CD8-positive, alpha-beta memory T cell (primary cell): ENCODE measurements around the gene DCLK2. TPM values are rescaled to one million over a fixed set of nuclear protein-coding genes. Genes with fewer than 3 reads are reported as not detected.
A peak's percentile ranks its signal among the peaks of the same experiment; 100 is the strongest.

Experiments
- CTCF ChIA-PET: fragments of 350-600 bp; sonication (Branson Sonifier 250); formaldehyde crosslinking; loops from one replicate; lab custom pipeline; 2021; ENCODE audit warnings: antibody characterized with exemption; lab: Charles Lee
- POLR2A ChIA-PET: fragments of 350-600 bp; sonication (Branson Sonifier 250); formaldehyde crosslinking; loops from one replicate; lab custom pipeline; 2021; ENCODE audit warnings: antibody characterized with exemption; lab: Charles Lee
- DNase-seq, 5 donors: peaks; one replicate each; pipeline versions ENCODE4 v3.0.0 to v3.0.0-alpha.2; 2020 to 2022; ENCODE audit warnings: mixed read lengths in 1 of 5
- H3K27ac ChIP-seq: one replicate; pipeline ENCODE4 v1.7.0; 2013; ENCODE audit warnings: low read depth, mild to moderate bottlenecking, low read length, moderate library complexity
- H3K27me3 ChIP-seq: 2 replicates; pipeline ENCODE4 v1.7.0; 2013; ENCODE audit warnings: low read length, mild to moderate bottlenecking; ENCODE audit not compliant: insufficient read depth, poor library complexity, severe bottlenecking
- H3K36me3 ChIP-seq: 2 replicates; pipeline ENCODE4 v1.7.0; 2013; ENCODE audit warnings: mild to moderate bottlenecking, low read length, moderate library complexity; ENCODE audit not compliant: insufficient read depth
- H3K4me1 ChIP-seq: 2 replicates; pipeline ENCODE4 v1.7.0; 2013; ENCODE audit warnings: mild to moderate bottlenecking, low read length, moderate library complexity; ENCODE audit not compliant: insufficient read depth
- H3K4me3 ChIP-seq: 2 replicates; pipeline ENCODE4 v1.7.0; 2013; ENCODE audit warnings: mild to moderate bottlenecking, low read length
- H3K9me3 ChIP-seq: 2 replicates; pipeline ENCODE4 v1.7.0; 2013; ENCODE audit warnings: mild to moderate bottlenecking, low read length
- H3K27ac Mint-ChIP-seq, 8 donors: one replicate each; pipeline ENCODE4 v1.8.0; 2020 to 2021; ENCODE audit warnings: mixed read lengths in 8 of 8, mild to moderate bottlenecking in 6 of 8, inconsistent platforms in 3 of 8, moderate library complexity in 3 of 8
- H3K27me3 Mint-ChIP-seq, 2 donors: one replicate each; pipeline ENCODE4 v1.8.0; 2020 to 2021; ENCODE audit warnings: mixed read lengths in 2 of 2, mild to moderate bottlenecking in 1 of 2, moderate library complexity in 1 of 2
- H3K36me3 Mint-ChIP-seq, 3 donors: one replicate each; pipeline ENCODE4 v1.8.0; 2020 to 2021; ENCODE audit warnings: mixed read lengths in 3 of 3, inconsistent platforms in 1 of 3, mild to moderate bottlenecking in 1 of 3
- H3K4me1 Mint-ChIP-seq, 3 donors: one replicate each; pipeline ENCODE4 v1.8.0; 2020 to 2021; ENCODE audit warnings: mixed read lengths in 3 of 3, inconsistent platforms in 1 of 3, mild to moderate bottlenecking in 1 of 3
- H3K4me3 Mint-ChIP-seq, 7 donors: one replicate each; pipeline ENCODE4 v1.8.0; 2020 to 2021; ENCODE audit warnings: mixed read lengths in 7 of 7, mild to moderate bottlenecking in 6 of 7, moderate library complexity in 4 of 7, inconsistent platforms in 2 of 7
- H3K9me3 Mint-ChIP-seq, 5 donors: one replicate each; pipeline ENCODE4 v1.8.0; 2020 to 2022; ENCODE audit warnings: mixed read lengths in 5 of 5, mild to moderate bottlenecking in 3 of 5, moderate library complexity in 2 of 5, inconsistent platforms in 1 of 5
- polyA plus RNA-seq: library from polyadenylated mRNA; unstranded; fragments of 300-500 nt; fragmentation: Illumina TruSeq; gene quantifications from one replicate; pipeline ENCODE4 v1.2.3, GENCODE V29; 2021
- total RNA-seq, 2 experiments: library from RNA; stranded (reverse); gene quantifications; one replicate each; pipeline ENCODE4 v1.2.3, GENCODE V29; 2021

The DCLK2 gene
- total and polyA plus RNA-seq, 3 experiments from 2014 or later, result not detected

- DNase-seq, result no peak
- H3K9me3 ChIP-seq, result no peaks in the 10 kb centered on the region
- no peak overlapping the region for H3K27ac ChIP-seq
- no peaks in the 10 kb centered on the region for H3K36me3 ChIP-seq
- Mint-ChIP-seq H3K4me3 (no peak overlapping the region), H3K4me1 (peaks cover 0 to 4% (median 0%) of the 10 kb centered on the region in 3 donors), H3K9me3 (no peaks in the 10 kb centered on the region), H3K36me3 (peaks cover 0 to 34% (median 18%) of the 10 kb centered on the region in 3 donors), H3K27me3 (no peaks in the 10 kb centered on the region), H3K27ac (peak overlapping the region in 2 of 8 donors; percentile 31 to 62)
- POLR2A ChIA-PET, result no interaction called here
- CTCF ChIA-PET, result no interaction called here
- H3K4me1 ChIP-seq, result no peaks in the 10 kb centered on the region
- no peak overlapping the region for H3K4me3 ChIP-seq
- no peaks in the 10 kb centered on the region for H3K27me3 ChIP-seq
Observed at GRCh38 chr4:150259861-150260567, 181.8 kb downstream of the DCLK2 start.

- H3K4me1 Mint-ChIP-seq, result peaks cover 0 to 4% (median 0%) of the 10 kb centered on the region in 3 donors
- no peak overlapping the region for H3K4me3 ChIP-seq
- CTCF ChIA-PET, result no interaction called here
- DNase-seq, result no peak
- H3K27me3 Mint-ChIP-seq, result no peaks in the 10 kb centered on the region
- H3K4me3 Mint-ChIP-seq, result no peak overlapping the region
- H3K36me3 ChIP-seq, result no peaks in the 10 kb centered on the region
- no peaks in the 10 kb centered on the region for H3K9me3 Mint-ChIP-seq
- no peaks in the 10 kb centered on the region for H3K9me3 ChIP-seq
- H3K27ac Mint-ChIP-seq, result peak overlapping the region in 4 of 8 donors; percentile 23 to 69 (median 44)
- H3K36me3 Mint-ChIP-seq, result peaks cover 0 to 45% (median 22%) of the 10 kb centered on the region in 3 donors
- H3K27me3 ChIP-seq, result no peaks in the 10 kb centered on the region
- POLR2A ChIA-PET, result no interaction called here
- no peaks in the 10 kb centered on the region for H3K4me1 ChIP-seq
- H3K27ac ChIP-seq, result no peak overlapping the region
Observed at GRCh38 chr4:150261571-150261970, 183.3 kb downstream of the DCLK2 start.

GRCh38 chr4:150262611-150263010, 184.4 kb downstream of the DCLK2 start:
- POLR2A ChIA-PET, result no interaction called here
- H3K4me3 ChIP-seq, result no peak overlapping the region
- H3K27ac ChIP-seq, result no peak overlapping the region
- no peaks in the 10 kb centered on the region for H3K9me3 ChIP-seq
- Mint-ChIP-seq H3K27ac (peak overlapping the region in 2 of 8 donors; percentile 7 to 33), H3K4me1 (peaks cover 0 to 4% (median 0%) of the 10 kb centered on the region in 3 donors), H3K4me3 (no peak overlapping the region), H3K27me3 (no peaks in the 10 kb centered on the region), H3K9me3 (no peaks in the 10 kb centered on the region), H3K36me3 (peaks cover 0 to 55% (median 26%) of the 10 kb centered on the region in 3 donors)
- H3K36me3 ChIP-seq, result no peaks in the 10 kb centered on the region
- CTCF ChIA-PET, result no interaction called here
- no peak for DNase-seq
- H3K4me1 ChIP-seq, result no peaks in the 10 kb centered on the region
- H3K27me3 ChIP-seq, result no peaks in the 10 kb centered on the region

GRCh38 chr4:150264595-150265161, 186.4 kb downstream of the DCLK2 start:
- CTCF ChIA-PET, result no interaction called here
- no peaks in the 10 kb centered on the region for H3K9me3 ChIP-seq
- POLR2A ChIA-PET, result no interaction called here

GRCh38 chr4:150265806-150266205, 187.6 kb downstream of the DCLK2 start:
- ChIA-PET POLR2A (no interaction called here), CTCF (no interaction called here)
- H3K27ac ChIP-seq, result no peak overlapping the region
- no peak overlapping the region for H3K4me3 ChIP-seq
- Mint-ChIP-seq H3K9me3 (no peaks in the 10 kb centered on the region), H3K27me3 (no peaks in the 10 kb centered on the region), H3K36me3 (peaks cover 10 to 74% (median 33%) of the 10 kb centered on the region in 3 donors), H3K27ac (peak overlapping the region in 1 of 8 donors; percentile 34), H3K4me1 (peaks cover 0 to 4% (median 1%) of the 10 kb centered on the region in 3 donors), H3K4me3 (no peak overlapping the region)
- H3K4me1 ChIP-seq, result no peaks in the 10 kb centered on the region
- H3K27me3 ChIP-seq, result no peaks in the 10 kb centered on the region
- no peaks in the 10 kb centered on the region for H3K9me3 ChIP-seq
- no peak for DNase-seq
- no peaks in the 10 kb centered on the region for H3K36me3 ChIP-seq

More at GRCh38 chr4:150264595-150265161, 186.4 kb downstream of the DCLK2 start:
- H3K27ac ChIP-seq, result no peak overlapping the region
- H3K4me3 ChIP-seq, result no peak overlapping the region
- no peaks in the 10 kb centered on the region for H3K36me3 ChIP-seq
- Mint-ChIP-seq H3K27ac (peak overlapping the region in 1 of 8 donors; percentile 21), H3K36me3 (peaks cover 2 to 69% (median 32%) of the 10 kb centered on the region in 3 donors), H3K4me1 (peaks cover 0 to 8% (median 1%) of the 10 kb centered on the region in 3 donors), H3K4me3 (no peak overlapping the region), H3K9me3 (no peaks in the 10 kb centered on the region), H3K27me3 (no peaks in the 10 kb centered on the region)
- no peak for DNase-seq
- H3K4me1 ChIP-seq, result no peaks in the 10 kb centered on the region
- no peaks in the 10 kb centered on the region for H3K27me3 ChIP-seq

GRCh38 chr4:150268444-150268843, 190.2 kb downstream of the DCLK2 start:
- Mint-ChIP-seq H3K4me1 (peaks cover 1 to 4% (median 3%) of the 10 kb centered on the region in 3 donors), H3K36me3 (peaks cover 14 to 82% (median 38%) of the 10 kb centered on the region in 3 donors)

GRCh38 chr4:150278206-150278605, 200.0 kb downstream of the DCLK2 start:
- H3K27me3 Mint-ChIP-seq, result no peaks in the 10 kb centered on the region
- CTCF ChIA-PET, result interaction anchor here (1.3 kb wide), 1 partner anchor 19 kb away, joined by 4 read pairs; no protein-coding TSS in a partner anchor
- H3K36me3 Mint-ChIP-seq, result peaks cover 58 to 99% (median 87%) of the 10 kb centered on the region in 3 donors

More at GRCh38 chr4:150268444-150268843, 190.2 kb downstream of the DCLK2 start:
- POLR2A ChIA-PET, result no interaction called here
- Histone ChIP-seq H3K9me3 (no peaks in the 10 kb centered on the region), H3K4me1 (no peaks in the 10 kb centered on the region), H3K27ac (no peak overlapping the region), H3K27me3 (no peaks in the 10 kb centered on the region), H3K36me3 (no peaks in the 10 kb centered on the region), H3K4me3 (no peak overlapping the region)
- H3K4me3 Mint-ChIP-seq, result no peak overlapping the region
- no peak for DNase-seq
- H3K9me3 Mint-ChIP-seq, result no peaks in the 10 kb centered on the region
- CTCF ChIA-PET, result no interaction called here
- no peaks in the 10 kb centered on the region for H3K27me3 Mint-ChIP-seq
- H3K27ac Mint-ChIP-seq, result no peak overlapping the region

More at GRCh38 chr4:150278206-150278605, 200.0 kb downstream of the DCLK2 start:
- Mint-ChIP-seq H3K27ac (no peak overlapping the region), H3K4me1 (peaks cover 1 to 15% (median 8%) of the 10 kb centered on the region in 3 donors), H3K9me3 (peaks cover 0 to 9% (median 7%) of the 10 kb centered on the region in 5 donors), H3K4me3 (no peak overlapping the region)
- no peaks in the 10 kb centered on the region for H3K9me3 ChIP-seq
- POLR2A ChIA-PET, result no interaction called here
- no peak overlapping the region for H3K4me3 ChIP-seq
- DNase-seq, result no peak
- no peaks in the 10 kb centered on the region for H3K27me3 ChIP-seq
- H3K36me3 ChIP-seq, result peaks cover 5% of the 10 kb centered on the region
- no peak overlapping the region for H3K27ac ChIP-seq
- no peaks in the 10 kb centered on the region for H3K4me1 ChIP-seq
